Lower leg skin (tissue), 3 donors: Measurements from ENCODE around the gene ANK3.

Experiments used
- CTCF ChIP-seq, 3 donors: fragments of 450-650 bp; IDR thresholded peaks; one replicate each; pipeline ENCODE4 v1.5.1; 2016; ENCODE audit warnings: antibody characterized with exemption in 3 of 3, mild to moderate bottlenecking in 3 of 3, moderate library complexity in 2 of 3
- POLR2A ChIP-seq, 2 donors: fragments of 450-650 bp; IDR thresholded peaks; one replicate each; pipeline ENCODE4 v1.6.1; 2016 to 2017; ENCODE audit warnings: antibody characterized with exemption in 2 of 2, mild to moderate bottlenecking in 1 of 2, moderate library complexity in 1 of 2

GRCh38 chr10:60338786-60339185, 50.9 kb downstream of the ANK3 start:
- TF ChIP-seq CTCF (IDR thresholded peaks at IDR 0.05): no peak
- TF ChIP-seq POLR2A (IDR thresholded peaks at IDR 0.05): no peak
